Femur (tissue), 1 donor: ENCODE measurements around the gene AHNAK.
"Not testable (repeated sequence)": the region's sequence is repeated elsewhere in the genome, so short reads cannot be mapped to it uniquely, and the experiment has no call there.

Source experiments
- DNase-seq: peaks from one replicate; pipeline ENCODE4 v3.0.0-alpha.2; 2017

Gene AHNAK

DNA sequence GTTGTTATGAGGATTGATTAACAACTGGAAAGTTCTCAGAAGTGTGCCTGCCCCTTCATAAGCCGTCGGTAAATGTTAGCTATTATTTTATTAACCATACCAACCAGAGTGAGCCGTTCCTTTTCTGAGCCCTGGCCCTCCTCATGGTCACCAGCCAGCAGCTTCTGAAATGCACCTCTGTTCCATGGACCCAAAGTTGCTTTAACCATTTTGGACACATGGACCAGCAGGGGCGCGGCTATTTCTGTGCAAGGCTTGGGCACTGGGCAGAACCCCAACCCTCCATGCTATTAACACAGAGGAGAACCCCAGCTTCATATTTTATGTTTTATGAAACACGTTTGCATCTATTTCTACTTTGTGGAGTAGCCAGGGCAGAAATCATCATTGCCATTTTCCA lies 146.3 kb downstream of the AHNAK start:
- peak; percentile 63 for DNase-seq

DNA sequence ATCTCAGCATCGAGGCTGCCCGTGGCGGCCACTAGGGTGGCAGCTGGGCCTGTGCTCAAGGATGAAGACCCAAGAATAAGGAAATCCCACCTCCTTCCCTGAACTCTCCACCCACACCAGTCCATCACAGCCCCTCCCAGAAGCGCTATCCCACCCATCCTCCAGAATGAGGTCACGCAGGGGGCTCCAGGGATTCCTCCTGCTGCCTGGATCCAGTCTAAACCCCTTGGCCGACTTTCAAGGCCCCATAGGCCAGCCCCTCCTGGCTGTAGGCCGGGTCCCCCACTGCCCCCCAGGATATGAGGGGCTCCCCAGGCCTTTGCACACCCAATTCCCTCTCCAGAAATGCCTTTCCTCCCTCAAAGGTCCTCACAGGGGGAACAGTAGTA lies 146.7 kb downstream of the AHNAK start:
- DNase-seq: peak; percentile 91

DNA sequence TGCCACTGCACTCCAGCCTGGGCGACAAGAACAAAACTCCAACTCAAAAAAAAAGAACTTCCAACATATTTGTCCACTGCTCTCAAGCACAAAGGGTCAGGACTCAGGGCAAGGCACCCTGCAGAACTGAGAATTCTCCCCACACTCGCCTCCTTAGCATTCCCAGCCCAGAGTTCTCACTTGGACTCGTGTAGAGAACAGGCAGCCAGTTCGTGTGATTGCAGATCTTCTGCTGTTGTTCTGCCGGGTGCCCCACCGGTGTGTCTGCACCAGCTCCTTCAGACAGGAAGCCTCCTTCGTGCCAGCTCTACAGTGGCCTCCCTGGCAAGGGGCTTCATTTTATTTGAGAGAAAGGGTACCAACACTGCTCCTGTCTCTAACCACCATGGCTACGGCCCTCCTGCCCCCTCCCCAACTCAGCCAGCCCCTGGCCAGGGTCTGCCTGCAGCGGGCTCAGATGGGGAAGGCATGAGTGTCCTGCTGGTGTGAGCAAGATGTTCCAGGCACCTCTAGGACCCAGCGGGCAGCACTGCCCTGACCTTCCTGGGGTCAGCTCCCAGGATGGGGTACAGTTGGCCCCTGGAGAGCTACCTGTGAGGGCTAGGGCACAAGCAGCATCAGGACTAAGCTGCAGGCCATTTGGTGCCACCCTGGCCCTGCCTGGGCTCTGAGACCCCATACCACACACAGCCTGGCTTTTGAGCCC lies 147.3 kb downstream of the AHNAK start:
- DNase-seq: no peak

DNA sequence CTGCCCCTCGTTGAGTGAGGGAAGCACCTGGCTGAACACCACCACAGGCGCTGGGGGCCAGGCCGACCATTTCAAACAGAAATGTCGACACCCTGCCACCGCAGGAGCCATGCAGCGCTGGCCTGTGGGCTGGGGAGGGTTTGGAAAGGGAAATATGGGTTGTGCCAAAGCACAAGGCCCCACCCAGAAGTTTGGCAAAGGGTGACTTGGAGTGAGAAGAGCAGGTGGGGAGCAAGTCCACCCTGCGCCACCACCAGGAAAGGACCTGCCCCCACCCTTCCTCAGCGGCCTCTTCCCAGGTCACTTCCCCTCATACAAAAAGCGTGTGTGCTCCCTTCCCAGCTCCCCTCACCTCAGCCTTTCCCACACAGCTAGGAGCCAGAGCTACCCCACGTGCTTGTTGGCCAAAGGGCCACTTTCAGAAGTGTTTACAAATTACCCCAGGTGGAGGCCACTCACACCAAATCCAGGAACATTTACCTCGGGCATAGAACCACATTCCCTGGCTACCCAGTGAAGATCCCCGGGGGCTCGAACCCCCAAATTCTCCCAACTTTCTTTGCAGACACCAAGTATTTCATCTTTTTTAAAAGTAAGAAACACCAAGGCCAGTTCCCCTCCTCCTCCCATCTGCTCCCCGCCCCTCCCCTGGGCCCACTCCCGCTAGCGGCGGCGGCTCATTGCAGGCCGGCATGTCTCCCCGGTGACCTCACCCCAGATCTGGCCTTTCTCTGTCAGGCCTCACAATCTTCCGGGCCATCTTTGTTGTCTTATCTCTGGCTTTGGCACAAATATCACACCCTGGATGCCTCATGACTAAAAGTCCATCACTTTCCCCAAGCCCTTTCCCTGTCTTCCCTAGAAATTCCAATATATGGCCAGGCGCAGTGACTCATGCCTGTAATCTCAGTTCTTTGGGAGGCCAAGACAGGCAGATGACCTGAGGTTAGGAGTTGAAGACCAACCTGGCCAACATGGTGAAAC lies 148.3 kb downstream of the AHNAK start:
- peak; percentile 54 for DNase-seq

DNA sequence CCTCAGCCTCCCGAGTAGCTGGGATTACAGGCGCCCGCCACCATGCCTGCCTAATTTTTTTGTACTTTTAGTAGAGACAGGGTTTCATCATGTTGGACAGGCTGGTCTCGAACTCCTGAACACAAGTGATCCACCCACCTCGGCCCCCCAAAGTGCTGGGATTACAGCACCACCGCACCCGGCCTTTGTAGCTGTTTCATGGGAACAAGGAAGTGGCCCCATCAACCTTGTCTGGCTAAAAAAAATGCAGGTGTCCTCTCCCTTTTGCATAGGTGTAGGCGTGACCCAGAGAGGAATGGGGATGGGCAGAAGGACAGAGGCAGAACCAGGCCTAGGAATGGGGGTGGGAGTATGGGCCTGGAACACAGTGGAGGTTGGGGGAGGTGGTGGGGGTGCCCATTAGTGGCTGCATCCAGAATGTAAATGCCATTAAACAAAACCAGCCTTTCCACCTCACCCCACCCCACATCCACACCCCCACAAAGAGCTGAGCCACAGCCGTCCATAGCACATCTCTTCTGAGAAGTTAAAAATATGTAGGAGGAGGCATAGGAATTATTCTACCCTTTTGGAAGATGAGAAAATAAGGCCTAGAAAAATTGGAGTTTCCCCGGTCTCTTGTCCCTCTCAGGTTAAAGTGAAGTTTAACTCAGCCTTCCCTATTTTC lies 150.6 kb downstream of the AHNAK start:
- DNase-seq: no peak

DNA sequence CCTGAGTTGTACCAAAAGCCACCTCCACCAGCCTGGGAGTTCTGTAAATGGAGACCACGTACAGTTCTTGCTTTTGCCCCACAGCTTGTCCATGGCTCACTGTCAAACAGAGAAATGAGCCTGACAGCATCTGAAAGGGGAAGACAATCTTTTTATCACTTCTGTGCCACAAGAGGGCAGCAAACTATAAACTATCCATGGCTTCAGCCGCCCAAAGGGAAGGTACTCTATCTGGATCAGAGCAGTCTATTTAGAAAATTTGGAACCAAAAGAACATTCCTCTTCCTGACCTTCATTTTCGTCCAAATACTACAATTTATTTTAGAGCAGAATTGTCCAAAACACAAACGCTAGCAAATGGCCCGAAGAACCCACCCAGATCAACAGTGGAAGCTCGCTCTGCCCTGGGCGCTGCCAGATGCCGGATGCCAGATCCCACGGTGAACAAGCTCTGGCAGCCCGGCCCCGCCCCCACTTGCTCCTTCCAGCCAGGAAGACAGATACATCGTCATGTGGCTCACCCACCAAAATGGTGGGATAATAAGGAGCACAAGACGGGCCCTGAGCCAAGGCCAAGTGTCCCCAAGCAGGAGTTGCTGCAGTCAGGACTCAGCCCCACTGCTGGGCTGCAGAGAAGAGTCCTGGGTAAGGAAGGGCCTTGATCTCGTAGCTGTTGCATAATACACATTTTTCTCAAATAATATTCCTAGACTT lies 151.6 kb downstream of the AHNAK start:
- peak; percentile 87 for DNase-seq

DNA sequence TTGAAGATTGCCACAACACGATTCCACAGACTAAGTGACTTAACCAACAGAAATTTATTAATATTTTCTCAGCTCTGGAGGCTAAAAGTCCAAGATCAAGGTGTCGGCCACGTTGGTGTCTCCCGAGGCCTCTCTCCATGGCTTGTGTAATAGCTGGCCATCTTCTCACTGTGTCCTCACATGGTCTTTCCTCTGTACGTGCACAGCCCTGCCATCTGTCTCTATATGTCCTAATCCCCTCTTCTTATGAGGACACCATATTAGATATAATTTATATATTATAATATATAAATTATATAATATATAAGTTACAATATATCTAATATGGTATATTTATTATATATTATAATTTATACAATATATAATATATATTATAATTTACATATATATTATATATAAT lies 152.9 kb downstream of the AHNAK start:
- no peak for DNase-seq

DNA sequence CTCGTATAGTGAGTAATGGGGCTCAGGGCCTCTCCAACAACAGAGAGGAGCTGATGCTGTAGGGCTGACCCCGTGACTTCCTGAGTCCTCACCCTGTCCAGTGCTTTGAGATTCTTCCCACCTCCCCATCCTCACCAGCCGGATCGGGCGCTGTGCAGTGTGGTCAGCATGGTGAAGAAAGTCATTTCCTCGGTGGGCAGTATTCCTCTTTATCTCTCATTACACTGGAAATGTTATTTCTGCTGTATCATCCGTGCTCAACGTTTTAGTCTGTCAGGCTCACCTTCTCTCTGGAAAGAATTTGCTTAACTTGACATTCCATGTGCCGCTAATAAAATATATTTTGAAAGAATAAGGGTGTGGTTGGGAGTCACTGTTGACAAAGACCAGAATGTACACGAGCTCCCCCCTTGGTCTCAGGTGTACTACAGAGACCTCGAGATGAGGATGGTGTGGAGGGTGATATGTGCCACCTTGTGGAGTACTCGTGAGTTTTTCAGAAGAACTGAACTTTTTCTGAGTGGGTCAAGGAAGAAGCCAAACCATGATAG lies 153.5 kb downstream of the AHNAK start:
- no peak for DNase-seq

DNA sequence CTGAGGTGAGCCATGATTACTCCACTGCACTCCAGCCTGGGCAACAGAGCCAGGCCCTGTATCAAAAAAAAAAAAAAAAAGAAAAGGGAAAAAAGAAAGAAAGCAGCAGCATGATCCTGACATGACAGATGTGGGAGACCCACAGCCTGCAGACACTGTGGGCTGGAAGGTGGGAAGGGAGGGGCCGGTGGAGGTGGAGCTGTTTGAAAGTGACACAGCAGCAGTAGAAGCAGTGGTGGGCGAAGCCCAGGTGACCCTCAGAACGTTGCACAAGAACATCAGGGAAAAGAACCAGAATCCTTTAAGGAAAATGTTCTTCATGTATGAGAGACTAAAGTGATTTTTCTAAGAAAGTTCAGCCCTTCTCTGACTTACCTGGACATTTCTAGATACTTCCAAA lies 154.1 kb downstream of the AHNAK start:
- DNase-seq: no peak

DNA sequence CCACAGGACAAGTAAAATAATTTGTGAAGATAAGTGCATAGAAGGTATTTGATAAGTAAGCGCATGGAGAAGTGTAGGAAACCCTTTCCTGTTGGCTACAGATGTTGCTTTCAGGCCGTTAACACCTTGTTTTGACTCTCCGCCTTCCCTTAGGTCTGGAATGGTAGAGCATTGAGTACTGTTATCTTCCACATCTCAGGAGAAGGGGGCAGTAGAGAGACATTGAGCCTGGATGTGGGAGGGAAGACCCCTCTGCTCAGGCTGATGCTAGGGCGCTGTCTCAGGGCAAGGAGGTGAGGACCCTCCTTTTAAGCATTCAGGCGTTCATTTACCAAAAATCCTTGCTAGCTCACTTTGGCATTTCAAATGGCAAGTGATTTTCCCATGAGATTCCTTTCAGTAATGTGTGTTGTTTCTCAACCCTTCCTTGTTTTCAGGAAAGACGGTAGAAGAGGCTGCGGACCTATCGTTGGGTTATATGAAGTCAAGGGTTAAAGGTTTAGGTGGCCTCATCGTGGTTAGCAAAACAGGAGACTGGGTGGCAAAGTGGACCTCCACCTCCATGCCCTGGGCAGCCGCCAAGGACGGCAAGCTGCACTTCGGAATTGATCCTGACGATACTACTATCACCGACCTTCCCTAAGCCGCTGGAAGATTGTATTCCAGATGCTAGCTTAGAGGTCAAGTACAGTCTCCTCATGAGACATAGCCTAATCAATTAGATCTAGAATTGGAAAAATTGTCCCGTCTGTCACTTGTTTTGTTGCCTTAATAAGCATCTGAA lies 154.8 kb downstream of the AHNAK start:
- DNase-seq: no peak

DNA sequence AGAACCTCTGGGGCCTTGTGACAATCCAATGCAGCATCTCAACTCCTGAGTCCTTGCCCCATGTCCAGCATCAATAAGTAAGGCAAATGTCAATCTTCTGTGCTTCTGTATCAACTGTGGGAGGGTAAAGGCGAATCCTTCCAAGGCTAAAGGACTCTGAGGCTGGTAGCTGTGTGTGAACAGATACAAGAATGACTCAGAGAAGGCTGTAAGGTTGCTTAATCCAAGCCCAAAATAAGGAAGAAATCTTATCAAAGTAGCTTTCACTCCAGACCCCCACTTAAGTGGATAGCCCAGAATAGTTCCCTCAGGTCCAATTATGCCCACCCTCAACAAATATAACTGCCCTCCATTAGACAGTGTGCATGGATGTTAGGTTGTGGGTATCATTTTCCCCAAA lies 155.9 kb downstream of the AHNAK start:
- no peak for DNase-seq

DNA sequence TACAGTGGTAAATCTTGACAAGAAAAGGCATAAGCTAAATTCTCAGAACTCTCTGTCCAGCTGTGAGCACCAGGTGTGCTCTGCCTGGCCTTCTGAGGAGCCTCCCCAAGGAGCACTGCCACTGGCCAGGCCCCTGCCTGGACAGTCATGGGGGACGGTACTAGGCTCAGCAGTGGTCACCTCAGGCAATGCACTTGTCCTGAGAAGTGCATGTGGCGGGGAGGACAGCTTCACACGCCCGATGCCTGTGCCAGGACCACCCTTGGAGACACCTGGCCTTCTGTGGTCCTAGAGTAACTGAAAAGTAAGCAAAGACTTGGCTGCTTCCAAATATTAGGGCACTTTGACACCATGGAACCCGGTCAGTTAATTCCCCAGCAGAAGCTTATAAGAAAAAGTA lies 156.4 kb downstream of the AHNAK start:
- DNase-seq: no peak

DNA sequence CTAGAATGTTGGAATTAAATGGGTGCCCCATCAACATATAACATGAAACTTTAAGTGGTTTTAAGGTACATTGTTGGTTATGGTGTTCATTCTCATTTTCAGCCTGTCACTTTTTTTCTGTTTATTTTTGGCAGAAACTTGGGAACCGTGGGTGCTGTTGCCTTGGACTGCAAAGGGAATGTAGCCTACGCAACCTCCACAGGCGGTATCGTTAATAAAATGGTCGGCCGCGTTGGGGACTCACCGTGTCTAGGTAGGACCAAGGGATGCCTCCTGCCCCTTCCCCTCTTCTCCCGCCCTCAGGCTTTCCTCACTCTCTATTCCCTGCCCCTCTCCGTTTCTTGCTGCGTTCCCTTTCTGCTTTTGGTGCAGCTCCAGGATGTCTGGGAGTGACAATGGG lies 157.6 kb downstream of the AHNAK start:
- no peak for DNase-seq

DNA sequence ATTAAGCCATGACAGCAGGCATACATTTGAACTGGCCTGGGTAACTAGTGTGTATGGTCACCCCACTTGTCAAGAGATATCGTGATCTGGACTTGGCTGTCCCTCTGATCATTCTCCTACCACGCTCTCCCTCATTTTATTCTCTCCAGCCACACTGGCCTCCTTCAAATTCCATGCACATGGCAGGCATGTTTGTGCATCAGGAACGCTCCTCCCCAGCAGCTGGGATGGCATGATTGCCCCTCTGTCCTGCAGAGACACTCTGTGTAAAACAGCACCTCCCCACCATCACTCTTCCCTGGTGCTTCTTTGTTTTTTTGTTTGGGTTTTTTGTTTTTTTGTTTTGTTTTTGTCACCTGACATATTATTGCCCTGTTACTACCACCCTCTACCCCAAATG lies 159.2 kb downstream of the AHNAK start:
- no peak for DNase-seq

DNA sequence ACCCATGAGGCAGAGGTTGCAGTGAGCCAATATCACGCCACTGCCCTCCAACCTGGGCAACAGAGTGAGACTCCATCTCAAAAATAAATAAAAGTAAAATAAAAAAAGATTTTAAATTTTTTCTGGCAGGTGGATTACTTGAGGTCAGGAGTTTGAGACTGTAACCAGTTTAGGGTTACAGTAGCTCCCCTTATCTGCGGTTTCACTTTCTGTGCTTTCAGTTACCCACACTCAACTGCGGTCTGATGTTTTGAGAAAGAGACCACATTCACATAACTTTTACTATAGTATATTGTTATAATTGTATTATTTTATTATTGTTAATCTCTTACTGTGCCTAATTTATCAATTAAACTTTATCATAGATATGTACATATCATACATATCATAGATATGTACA lies 160.5 kb downstream of the AHNAK start:
- DNase-seq: not testable (repeated sequence)

DNA sequence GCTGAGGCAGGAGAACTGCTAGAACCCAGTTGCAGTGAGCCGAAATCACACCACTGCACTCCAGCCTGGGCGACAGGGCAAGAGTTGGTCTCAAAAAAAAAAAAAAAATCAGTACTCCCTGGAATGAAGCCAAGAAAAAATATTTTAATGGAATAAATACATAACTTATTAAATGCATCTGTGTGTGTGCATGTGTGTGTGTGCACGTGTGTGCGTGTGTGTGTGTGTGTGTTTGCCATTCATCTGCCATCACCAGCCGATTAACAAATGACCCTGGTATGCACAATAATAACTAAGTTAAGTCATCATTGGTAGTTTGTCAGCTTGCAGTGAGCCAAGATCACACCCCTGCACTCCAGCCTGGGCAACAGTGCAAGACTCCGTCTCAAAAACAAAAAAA lies 162.8 kb downstream of the AHNAK start:
- no peak for DNase-seq
